ENCODE results near the gene KRTAP5-8.

The KRTAP5-8 gene

GRCh38 chr11:71500601-71501021 is 37.2 kb upstream of the KRTAP5-8 start:
- ChIA-PET POLR2A (no interaction called here), CTCF (no interaction called here)
- no peak for DNase-seq (ENCODE audit: extremely low spot score)
- TF ChIP-seq CTCF (IDR thresholded peaks at IDR 0.05; ENCODE audit: control extremely low read depth, extremely low read depth, low read depth, missing control alignments), result no peak

GRCh38 chr11:71501071-71501985 is 36.5 kb upstream of the KRTAP5-8 start:
- TF ChIP-seq CTCF (IDR thresholded peaks at IDR 0.05; ENCODE audit: control extremely low read depth, extremely low read depth, low read depth, missing control alignments), result no peak
- POLR2A ChIA-PET, result no interaction called here
- DNase-seq (ENCODE audit: extremely low spot score), result no peak
- CTCF ChIA-PET, result no interaction called here

DNA sequence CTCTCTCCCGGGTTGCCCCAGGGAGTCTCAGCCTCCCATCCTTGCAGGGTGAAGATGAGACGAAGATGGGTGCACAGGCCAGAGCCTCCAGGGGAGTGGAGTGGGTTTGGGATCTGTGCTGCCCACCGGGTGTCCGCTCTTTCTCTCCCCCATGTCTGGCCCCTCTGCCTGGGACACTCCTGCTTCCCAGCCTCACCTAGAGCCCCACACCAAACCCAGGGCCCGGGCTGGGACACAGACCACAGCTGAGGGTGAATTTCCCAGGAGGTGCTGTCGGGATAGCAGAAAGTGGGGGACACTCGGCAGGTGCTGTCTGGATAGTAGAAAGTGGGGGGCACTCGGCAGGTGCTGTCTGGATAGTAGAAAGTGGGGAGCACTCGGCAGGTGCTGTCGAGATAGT is 35.8 kb upstream of the KRTAP5-8 start:
- POLR2A ChIA-PET, result no interaction called here
- TF ChIP-seq CTCF (IDR thresholded peaks at IDR 0.05; ENCODE audit: control extremely low read depth, extremely low read depth, low read depth, missing control alignments), result no peak
- DNase-seq (ENCODE audit: extremely low spot score), result no peak
- CTCF ChIA-PET, result no interaction called here

DNA sequence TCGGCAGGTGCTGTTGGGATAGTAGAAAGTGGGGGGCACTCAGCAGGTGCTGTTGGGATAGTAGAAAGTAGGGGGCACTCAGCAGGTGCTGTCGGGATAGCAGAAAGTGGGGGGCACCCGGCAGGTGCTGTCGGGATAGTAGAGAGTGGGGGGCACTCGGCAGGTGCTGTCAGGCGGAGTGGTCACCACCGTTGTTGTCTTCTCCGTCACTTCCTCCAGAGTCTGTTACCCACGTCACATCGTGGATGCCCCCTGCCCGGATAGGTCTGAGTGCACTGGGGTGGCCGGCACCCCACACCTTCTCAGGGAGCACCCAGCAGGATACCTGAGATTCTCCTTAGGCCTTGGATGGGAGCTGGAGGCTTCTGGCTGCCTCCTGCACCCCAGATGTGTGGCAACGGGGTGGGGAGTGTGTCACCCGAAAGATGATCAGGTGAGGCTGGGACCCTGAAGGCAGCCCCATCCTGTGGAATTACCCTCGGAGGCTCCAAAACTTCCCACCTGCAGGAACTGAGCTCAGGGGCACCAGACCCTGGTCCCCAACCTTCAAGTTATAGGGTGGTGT is 34.9 kb upstream of the KRTAP5-8 start:
- POLR2A ChIA-PET, result no interaction called here
- no peak for TF ChIP-seq CTCF (IDR thresholded peaks at IDR 0.05; ENCODE audit: control extremely low read depth, extremely low read depth, low read depth, missing control alignments)
- DNase-seq (ENCODE audit: extremely low spot score), result no peak
- CTCF ChIA-PET, result no interaction called here

- DNase-seq (ENCODE audit: extremely low spot score), result no peak
- CTCF ChIA-PET, result interaction anchor here (0.8 kb wide), 1 partner anchor 8 kb away, joined by 3 read pairs; no protein-coding TSS in a partner anchor
- no peak for TF ChIP-seq CTCF (IDR thresholded peaks at IDR 0.05; ENCODE audit: control extremely low read depth, extremely low read depth, low read depth, missing control alignments)
- POLR2A ChIA-PET, result no interaction called here
Observed at GRCh38 chr11:71504531-71504930, 33.3 kb upstream of the KRTAP5-8 start.

DNA sequence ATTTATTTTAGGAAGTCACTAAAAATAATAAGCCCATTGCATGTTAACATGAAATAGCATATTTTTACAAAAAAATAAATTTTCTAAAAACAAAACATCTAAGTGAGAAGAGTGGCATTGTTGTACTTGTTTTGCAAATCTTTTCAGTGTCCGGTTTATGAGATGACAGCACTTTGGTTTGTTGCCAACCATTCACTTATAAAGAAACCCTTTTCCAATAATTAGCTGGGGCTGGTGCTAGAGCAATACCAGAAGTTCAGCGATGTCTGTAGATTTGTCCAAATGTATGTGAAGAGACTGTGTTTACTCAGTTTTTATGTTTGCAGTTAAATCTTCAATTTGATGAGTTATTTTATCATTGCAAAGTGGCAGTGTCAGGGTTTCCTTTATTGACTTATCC is 32.8 kb upstream of the KRTAP5-8 start:
- CTCF ChIA-PET, result interaction anchor here (0.6 to 1.3 kb wide), 2 partner anchors 13 to 33 kb away, joined by 3 read pairs; no protein-coding TSS in a partner anchor
- DNase-seq (ENCODE audit: extremely low spot score), result no peak
- no peak for TF ChIP-seq CTCF (IDR thresholded peaks at IDR 0.05; ENCODE audit: control extremely low read depth, extremely low read depth, low read depth, missing control alignments)
- POLR2A ChIA-PET, result no interaction called here

Measured in GM10248 (cell line).